Mesodermal cell (in vitro differentiated cells): Measurements from ENCODE around the gene SLC11A2.
A peak's percentile ranks its signal among the peaks of the same experiment; 100 is the strongest.
"Not testable (repeated sequence)": the region's sequence is repeated elsewhere in the genome, so short reads cannot be mapped to it uniquely, and the experiment has no call there.

Source experiments
- H3K27ac ChIP-seq: 2 replicates; pipeline ENCODE4 v1.7.0; 2013; ENCODE audit warnings: mild to moderate bottlenecking, low read depth, low read length, moderate library complexity; ENCODE audit not compliant: severe bottlenecking
- H3K36me3 ChIP-seq: 2 replicates; pipeline ENCODE4 v1.7.1; 2013; ENCODE audit warnings: mild to moderate bottlenecking, low read length, moderate library complexity; ENCODE audit not compliant: control insufficient read depth, insufficient read depth
- H3K4me1 ChIP-seq: one replicate; pipeline ENCODE4 v1.7.1; 2013; ENCODE audit warnings: mild to moderate bottlenecking, low read length; ENCODE audit not compliant: insufficient read depth, control insufficient read depth, poor library complexity, severe bottlenecking
- H3K4me3 ChIP-seq: 2 replicates; pipeline ENCODE4 v1.7.0; 2013; ENCODE audit warnings: low read length, control low read depth, mild to moderate bottlenecking; ENCODE audit not compliant: insufficient read depth, poor library complexity, severe bottlenecking; ENCODE audit errors: extremely low read depth
- H3K9me3 ChIP-seq: 2 replicates; pipeline ENCODE4 v1.7.1; 2013; ENCODE audit warnings: mild to moderate bottlenecking, low read length, moderate library complexity; ENCODE audit not compliant: control insufficient read depth
- WGBS, 2 experiments: methylation state at CpG; one replicate each; pipeline ENCODE4 v1.1.5; 2013; ENCODE audit warnings: missing lambda C conversion rate in 2 of 2; ENCODE audit not compliant: insufficient coverage in 2 of 2; 5-methylcytosine and 5-hydroxymethylcytosine counted together

SLC11A2 gene

GRCh38 chr12:50979369-50980052 lies 46.7 kb downstream of the SLC11A2 start:
- 67 to 97% methylated on average over 1 to 4 of the region's 6 CpGs for WGBS, 2 experiments
- Histone ChIP-seq H3K36me3 (no peaks in the 10 kb centered on the region), H3K9me3 (no peaks in the 10 kb centered on the region), H3K4me1 (peaks cover under 1% of the 10 kb centered on the region), H3K4me3 (no peak overlapping the region), H3K27ac (no peak overlapping the region)

GRCh38 chr12:50971946-50972345 lies 54.2 kb downstream of the SLC11A2 start:
- H3K4me1 ChIP-seq = no peaks in the 10 kb centered on the region
- H3K36me3 ChIP-seq = peaks cover 17% of the 10 kb centered on the region
- H3K9me3 ChIP-seq = no peaks in the 10 kb centered on the region
- H3K27ac ChIP-seq = no peak overlapping the region
- no peak overlapping the region for H3K4me3 ChIP-seq

GRCh38 chr12:50964432-50964831 lies 61.8 kb downstream of the SLC11A2 start:
- no peaks in the 10 kb centered on the region for H3K9me3 ChIP-seq
- H3K36me3 ChIP-seq = peaks cover 3% of the 10 kb centered on the region
- WGBS, 2 experiments = no CpG with 5 or more reads among the region's 1 CpG
- peaks cover 3% of the 10 kb centered on the region for H3K4me1 ChIP-seq
- H3K27ac ChIP-seq = no peak overlapping the region
- no peak overlapping the region for H3K4me3 ChIP-seq

- no peak overlapping the region for H3K27ac ChIP-seq
- 100% methylated on average over 1 to 2 of the region's 4 CpGs for WGBS, 2 experiments
- H3K4me3 ChIP-seq = no peak overlapping the region
- H3K4me1 ChIP-seq = peaks cover 3% of the 10 kb centered on the region
- no peaks in the 10 kb centered on the region for H3K36me3 ChIP-seq
- no peaks in the 10 kb centered on the region for H3K9me3 ChIP-seq
Observed at GRCh38 chr12:50961708-50962107, 64.5 kb downstream of the SLC11A2 start.

GRCh38 chr12:50960130-50960529 lies 66.1 kb downstream of the SLC11A2 start:
- H3K4me1 ChIP-seq = peaks cover 3% of the 10 kb centered on the region
- peak overlapping the region; percentile 65 for H3K27ac ChIP-seq
- no peaks in the 10 kb centered on the region for H3K9me3 ChIP-seq
- H3K4me3 ChIP-seq = no peak overlapping the region
- no peaks in the 10 kb centered on the region for H3K36me3 ChIP-seq

- no peak overlapping the region for H3K4me3 ChIP-seq
- H3K36me3 ChIP-seq = no peaks in the 10 kb centered on the region
- H3K9me3 ChIP-seq = no peaks in the 10 kb centered on the region
- H3K4me1 ChIP-seq = peaks cover 3% of the 10 kb centered on the region
- H3K27ac ChIP-seq = no peak overlapping the region
- no CpG with 5 or more reads among the region's 2 CpGs for WGBS, 2 experiments
Observed at GRCh38 chr12:50955697-50956096, 70.5 kb downstream of the SLC11A2 start.

GRCh38 chr12:50955288-50955687 lies 70.9 kb downstream of the SLC11A2 start:
- no peak overlapping the region for H3K27ac ChIP-seq
- no CpG with 5 or more reads among the region's 1 CpG for WGBS, 2 experiments
- no peak overlapping the region for H3K4me3 ChIP-seq
- no peaks in the 10 kb centered on the region for H3K9me3 ChIP-seq
- no peaks in the 10 kb centered on the region for H3K4me1 ChIP-seq
- no peaks in the 10 kb centered on the region for H3K36me3 ChIP-seq

DNA sequence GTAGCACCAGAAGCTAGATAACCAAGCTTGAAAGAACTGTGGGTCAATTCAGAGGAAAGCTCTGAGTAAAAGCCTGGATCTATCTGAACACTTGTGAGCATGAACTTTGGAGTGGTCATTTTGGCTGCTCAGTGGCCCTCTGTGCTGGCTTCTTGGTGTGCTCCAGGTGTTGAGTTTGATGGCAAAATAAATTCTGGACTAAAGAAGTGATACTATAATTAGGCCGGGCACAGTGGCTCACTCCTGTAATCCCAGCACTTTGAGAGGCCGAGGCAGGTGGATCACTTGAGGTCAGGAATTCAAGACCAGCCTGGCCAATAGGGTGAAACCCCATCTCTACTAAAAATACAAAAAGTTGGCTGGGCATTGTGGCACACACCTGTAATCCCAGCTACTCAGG lies 71.4 kb downstream of the SLC11A2 start:
- WGBS, 2 experiments = 87 to 100% methylated on average over 2 of the region's 2 CpGs
- not testable (repeated sequence) for H3K9me3 ChIP-seq, H3K4me3 ChIP-seq, H3K27ac ChIP-seq, H3K36me3 ChIP-seq, H3K4me1 ChIP-seq

DNA sequence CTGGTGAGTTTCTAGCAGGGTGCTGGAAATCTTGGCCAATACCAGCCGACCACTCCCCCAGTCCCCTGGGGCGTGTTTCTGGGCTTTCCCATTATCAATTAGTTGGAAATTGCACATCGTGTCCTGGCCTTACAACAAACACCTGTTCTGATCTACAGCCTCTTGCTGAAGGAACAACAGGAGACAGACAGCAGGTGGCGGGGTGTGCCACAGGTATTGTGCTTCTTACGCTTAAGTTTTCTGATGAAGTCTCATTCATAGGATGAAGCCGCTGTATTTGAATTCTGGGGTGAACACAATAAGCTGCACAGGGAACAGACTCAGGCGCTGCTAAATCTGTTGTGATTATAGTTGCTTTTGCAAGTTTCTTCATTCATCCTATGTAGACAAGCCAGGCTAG lies 73.1 kb downstream of the SLC11A2 start:
- Histone ChIP-seq H3K27ac (no peak overlapping the region), H3K9me3 (no peaks in the 10 kb centered on the region), H3K4me3 (no peak overlapping the region), H3K4me1 (no peaks in the 10 kb centered on the region), H3K36me3 (no peaks in the 10 kb centered on the region)
- 90 to 91% methylated on average over 6 to 7 of the region's 7 CpGs for WGBS, 2 experiments

DNA sequence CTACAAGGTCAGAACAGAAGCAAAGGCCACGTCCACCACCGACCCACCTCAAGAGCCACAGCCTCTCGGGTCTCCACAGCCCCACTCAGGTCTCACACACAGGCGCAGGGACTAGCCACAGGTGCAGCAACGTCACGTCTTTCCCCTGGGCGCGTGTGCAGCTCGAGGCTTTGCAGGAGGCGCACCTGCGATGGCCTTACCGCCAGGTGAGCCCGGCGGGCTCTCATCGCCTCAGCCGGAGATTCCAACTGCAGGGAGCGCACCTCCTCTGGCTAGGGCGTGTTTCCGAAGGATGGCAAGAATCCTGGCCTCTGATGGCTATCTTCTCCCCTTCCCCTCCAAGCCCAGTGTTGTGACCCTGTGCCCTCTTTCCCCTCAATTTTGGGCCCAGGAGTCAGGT lies 73.7 kb downstream of the SLC11A2 start, which contains the start of gene HIGD1C:
TSS of gene HIGD1C (plus strand) at position 35 of the 400 bp plus-strand sequence. CDS start 1,455 bp downstream, outside the sequence.
- Histone ChIP-seq H3K36me3 (no peaks in the 10 kb centered on the region), H3K9me3 (no peaks in the 10 kb centered on the region), H3K27ac (no peak within 1 kb of the TSS), H3K4me1 (no peaks in the 10 kb centered on the region), H3K4me3 (no peak within 1 kb of the TSS)
- WGBS, 2 experiments = 96 to 97% methylated on average over 17 to 18 of the region's 19 CpGs

GRCh38 chr12:50951112-50951511 lies 75.1 kb downstream of the SLC11A2 start:
- Histone ChIP-seq H3K36me3 (no peaks in the 10 kb centered on the region), H3K4me3 (no peak overlapping the region), H3K4me1 (no peaks in the 10 kb centered on the region), H3K9me3 (no peaks in the 10 kb centered on the region), H3K27ac (no peak overlapping the region)
- no CpG with 5 or more reads among the region's 2 CpGs for WGBS, 2 experiments
